ENCODE data around the gene NEDD4L.

The NEDD4L gene

DNA sequence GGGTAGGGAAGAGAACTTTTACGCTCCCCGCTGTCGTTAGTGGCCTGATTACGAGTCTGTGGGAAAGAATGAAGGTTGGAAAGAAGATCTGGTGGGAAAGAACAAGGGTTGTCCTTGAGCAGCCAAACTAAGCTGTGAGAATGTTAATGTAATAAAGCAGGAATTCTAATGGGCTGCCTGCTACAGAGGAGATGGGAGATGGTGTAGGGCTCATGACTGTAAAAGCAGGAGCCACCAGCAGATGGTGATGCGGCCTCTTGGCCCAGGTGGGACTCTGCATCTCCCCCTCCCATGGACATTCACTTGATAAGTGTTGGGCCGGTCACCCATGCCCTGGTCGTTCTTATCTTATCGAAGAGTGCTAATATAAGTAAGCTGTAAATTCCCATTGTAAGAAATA lies 150.0 kb downstream of the NEDD4L start (continued):
- TF ChIP-seq, protein P1, sequence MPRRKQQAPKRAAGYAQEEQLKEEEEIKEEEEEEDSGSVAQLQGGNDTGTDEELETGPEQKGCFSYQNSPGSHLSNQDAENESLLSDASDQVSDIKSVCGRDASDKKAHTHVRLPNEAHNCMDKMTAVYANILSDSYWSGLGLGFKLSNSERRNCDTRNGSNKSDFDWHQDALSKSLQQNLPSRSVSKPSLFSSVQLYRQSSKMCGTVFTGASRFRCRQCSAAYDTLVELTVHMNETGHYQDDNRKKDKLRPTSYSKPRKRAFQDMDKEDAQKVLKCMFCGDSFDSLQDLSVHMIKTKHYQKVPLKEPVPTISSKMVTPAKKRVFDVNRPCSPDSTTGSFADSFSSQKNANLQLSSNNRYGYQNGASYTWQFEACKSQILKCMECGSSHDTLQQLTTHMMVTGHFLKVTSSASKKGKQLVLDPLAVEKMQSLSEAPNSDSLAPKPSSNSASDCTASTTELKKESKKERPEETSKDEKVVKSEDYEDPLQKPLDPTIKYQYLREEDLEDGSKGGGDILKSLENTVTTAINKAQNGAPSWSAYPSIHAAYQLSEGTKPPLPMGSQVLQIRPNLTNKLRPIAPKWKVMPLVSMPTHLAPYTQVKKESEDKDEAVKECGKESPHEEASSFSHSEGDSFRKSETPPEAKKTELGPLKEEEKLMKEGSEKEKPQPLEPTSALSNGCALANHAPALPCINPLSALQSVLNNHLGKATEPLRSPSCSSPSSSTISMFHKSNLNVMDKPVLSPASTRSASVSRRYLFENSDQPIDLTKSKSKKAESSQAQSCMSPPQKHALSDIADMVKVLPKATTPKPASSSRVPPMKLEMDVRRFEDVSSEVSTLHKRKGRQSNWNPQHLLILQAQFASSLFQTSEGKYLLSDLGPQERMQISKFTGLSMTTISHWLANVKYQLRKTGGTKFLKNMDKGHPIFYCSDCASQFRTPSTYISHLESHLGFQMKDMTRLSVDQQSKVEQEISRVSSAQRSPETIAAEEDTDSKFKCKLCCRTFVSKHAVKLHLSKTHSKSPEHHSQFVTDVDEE (CRISPR knock-in tag; IDR thresholded peaks at IDR 0.05) = no peak
- TF ChIP-seq ARNTL (CRISPR knock-in tag; IDR thresholded peaks at IDR 0.05; ENCODE audit: borderline replicate concordance, low read depth) (no peak), RARB (CRISPR knock-in tag; IDR thresholded peaks at IDR 0.05) (no peak)

- TF ChIP-seq, protein P1 (CRISPR knock-in tag; IDR thresholded peaks at IDR 0.05) = no peak
- no peak for TF ChIP-seq RARB (CRISPR knock-in tag; IDR thresholded peaks at IDR 0.05)
- TF ChIP-seq TOX (CRISPR knock-in tag; IDR thresholded peaks at IDR 0.05; ENCODE audit: borderline replicate concordance) = no peak
- TF ChIP-seq ZNF8 (CRISPR knock-in tag; IDR thresholded peaks at IDR 0.05) = no peak
- no peak for TF ChIP-seq PPARA (CRISPR knock-in tag; IDR thresholded peaks at IDR 0.05; ENCODE audit: borderline replicate concordance)
- TF ChIP-seq CSRNP3 (CRISPR knock-in tag; IDR thresholded peaks at IDR 0.05) = no peak
- TF ChIP-seq ZFP3 (CRISPR knock-in tag; IDR thresholded peaks at IDR 0.05) = no peak
- TF ChIP-seq, protein P2, sequence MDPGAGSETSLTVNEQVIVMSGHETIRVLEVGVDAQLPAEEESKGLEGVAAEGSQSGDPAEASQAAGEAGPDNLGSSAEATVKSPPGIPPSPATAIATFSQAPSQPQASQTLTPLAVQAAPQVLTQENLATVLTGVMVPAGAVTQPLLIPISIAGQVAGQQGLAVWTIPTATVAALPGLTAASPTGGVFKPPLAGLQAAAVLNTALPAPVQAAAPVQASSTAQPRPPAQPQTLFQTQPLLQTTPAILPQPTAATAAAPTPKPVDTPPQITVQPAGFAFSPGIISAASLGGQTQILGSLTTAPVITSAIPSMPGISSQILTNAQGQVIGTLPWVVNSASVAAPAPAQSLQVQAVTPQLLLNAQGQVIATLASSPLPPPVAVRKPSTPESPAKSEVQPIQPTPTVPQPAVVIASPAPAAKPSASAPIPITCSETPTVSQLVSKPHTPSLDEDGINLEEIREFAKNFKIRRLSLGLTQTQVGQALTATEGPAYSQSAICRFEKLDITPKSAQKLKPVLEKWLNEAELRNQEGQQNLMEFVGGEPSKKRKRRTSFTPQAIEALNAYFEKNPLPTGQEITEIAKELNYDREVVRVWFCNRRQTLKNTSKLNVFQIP (CRISPR knock-in tag; IDR thresholded peaks at IDR 0.05; ENCODE audit: borderline replicate concordance, low read depth) = no peak
- TF ChIP-seq ISL1 (CRISPR knock-in tag; IDR thresholded peaks at IDR 0.05) = no peak
- TF ChIP-seq ESRRG (CRISPR knock-in tag; IDR thresholded peaks at IDR 0.05) = no peak
- no peak for TF ChIP-seq ZNF565 (CRISPR knock-in tag; conservative IDR thresholded peaks at IDR 0.05; ENCODE audit: low read depth)
- TF ChIP-seq, protein P3, sequence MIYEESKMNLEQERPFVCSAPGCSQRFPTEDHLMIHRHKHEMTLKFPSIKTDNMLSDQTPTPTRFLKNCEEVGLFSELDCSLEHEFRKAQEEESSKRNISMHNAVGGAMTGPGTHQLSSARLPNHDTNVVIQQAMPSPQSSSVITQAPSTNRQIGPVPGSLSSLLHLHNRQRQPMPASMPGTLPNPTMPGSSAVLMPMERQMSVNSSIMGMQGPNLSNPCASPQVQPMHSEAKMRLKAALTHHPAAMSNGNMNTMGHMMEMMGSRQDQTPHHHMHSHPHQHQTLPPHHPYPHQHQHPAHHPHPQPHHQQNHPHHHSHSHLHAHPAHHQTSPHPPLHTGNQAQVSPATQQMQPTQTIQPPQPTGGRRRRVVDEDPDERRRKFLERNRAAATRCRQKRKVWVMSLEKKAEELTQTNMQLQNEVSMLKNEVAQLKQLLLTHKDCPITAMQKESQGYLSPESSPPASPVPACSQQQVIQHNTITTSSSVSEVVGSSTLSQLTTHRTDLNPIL (CRISPR knock-in tag; IDR thresholded peaks at IDR 0.05; ENCODE audit: low read depth) = no peak
- no peak for TF ChIP-seq OSR1 (CRISPR knock-in tag; IDR thresholded peaks at IDR 0.05)
- no peak for TF ChIP-seq TCF4 (CRISPR knock-in tag; IDR thresholded peaks at IDR 0.05; ENCODE audit: borderline replicate concordance)
- TF ChIP-seq BACH2 (CRISPR knock-in tag; IDR thresholded peaks at IDR 0.05; ENCODE audit: borderline replicate concordance) = no peak
- TF ChIP-seq ZNF70 (CRISPR knock-in tag; IDR thresholded peaks at IDR 0.05) = no peak
- TF ChIP-seq GLIS3 (CRISPR knock-in tag; IDR thresholded peaks at IDR 0.05) = no peak
- no peak for TF ChIP-seq ZC3H10 (CRISPR knock-in tag; IDR thresholded peaks at IDR 0.05)
- TF ChIP-seq SNAI2 (CRISPR knock-in tag; IDR thresholded peaks at IDR 0.05) = no peak
- TF ChIP-seq CSDC2 (CRISPR knock-in tag; IDR thresholded peaks at IDR 0.05) = no peak
- no peak for ATAC-seq
Measured at GRCh38 chr18:58195278-58195765, 151.3 kb downstream of the NEDD4L start.

DNA sequence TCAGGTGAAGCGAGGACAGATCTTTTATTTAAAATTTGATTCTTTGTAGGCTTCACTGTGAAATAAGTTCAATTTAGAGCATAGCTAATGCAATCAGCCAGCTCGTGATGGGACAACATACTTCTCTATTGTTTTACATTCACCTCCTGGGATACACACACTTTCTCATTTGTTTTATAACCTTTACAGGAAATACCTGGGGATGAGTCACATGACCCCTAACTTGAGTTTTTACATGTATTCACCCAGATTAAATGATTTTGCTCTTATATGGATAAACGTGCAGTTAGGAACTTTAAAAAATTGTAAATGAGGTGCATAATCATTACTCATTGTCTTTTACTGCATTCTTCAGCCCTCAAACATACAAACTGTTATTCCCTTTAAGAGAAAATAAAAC lies 152.1 kb downstream of the NEDD4L start:
- TF ChIP-seq BACH2 (CRISPR knock-in tag; IDR thresholded peaks at IDR 0.05; ENCODE audit: borderline replicate concordance) = no peak
- TF ChIP-seq ZNF70 (CRISPR knock-in tag; IDR thresholded peaks at IDR 0.05) = no peak
- TF ChIP-seq, protein P2 (CRISPR knock-in tag; IDR thresholded peaks at IDR 0.05; ENCODE audit: borderline replicate concordance, low read depth) = no peak
- no peak for TF ChIP-seq RARB (CRISPR knock-in tag; IDR thresholded peaks at IDR 0.05)
- no peak for TF ChIP-seq ZNF8 (CRISPR knock-in tag; IDR thresholded peaks at IDR 0.05)
- TF ChIP-seq ESRRG (CRISPR knock-in tag; IDR thresholded peaks at IDR 0.05) = no peak
- no peak for TF ChIP-seq ZNF565 (CRISPR knock-in tag; conservative IDR thresholded peaks at IDR 0.05; ENCODE audit: low read depth)
- TF ChIP-seq ARNTL (CRISPR knock-in tag; IDR thresholded peaks at IDR 0.05; ENCODE audit: borderline replicate concordance, low read depth) = no peak
- ATAC-seq = no peak
